ENCODE measurements around the gene MTHFD1L.
"Not testable (repeated sequence)": the region's sequence is repeated elsewhere in the genome, so short reads cannot be mapped to it uniquely, and the experiment has no call there.

MTHFD1L gene

GRCh38 chr6:151100326-151100725 lies 234.8 kb downstream of the MTHFD1L start:
- no peak for DNase-seq

- no peak for DNase-seq
These were observed 235.8 kb downstream of the MTHFD1L start for GRCh38 chr6:151101161-151101815.

GRCh38 chr6:151101816-151102694 lies 236.6 kb downstream of the MTHFD1L start:
- no peak for DNase-seq

- no peak for DNase-seq
These were observed 237.8 kb downstream of the MTHFD1L start for GRCh38 chr6:151103266-151103665.

GRCh38 chr6:151107897-151108427 lies 242.5 kb downstream of the MTHFD1L start:
- no peak for DNase-seq

GRCh38 chr6:151108548-151108947 lies 243.0 kb downstream of the MTHFD1L start:
- DNase-seq = no peak

GRCh38 chr6:151109361-151109760 lies 243.9 kb downstream of the MTHFD1L start:
- DNase-seq = no peak

- DNase-seq = no peak
These were observed 244.5 kb downstream of the MTHFD1L start for GRCh38 chr6:151109869-151110575.

GRCh38 chr6:151110576-151110905 lies 245.0 kb downstream of the MTHFD1L start:
- no peak for DNase-seq

- DNase-seq = no peak
These were observed 246.2 kb downstream of the MTHFD1L start for GRCh38 chr6:151111670-151112069.

GRCh38 chr6:151112130-151112529 lies 246.6 kb downstream of the MTHFD1L start:
- DNase-seq = no peak

GRCh38 chr6:151112884-151113283 lies 247.4 kb downstream of the MTHFD1L start:
- DNase-seq = not testable (repeated sequence)

- no peak for DNase-seq
These were observed 248.1 kb downstream of the MTHFD1L start for GRCh38 chr6:151113641-151114040.

GRCh38 chr6:151118461-151119123 lies 253.1 kb downstream of the MTHFD1L start:
- DNase-seq = no peak

GRCh38 chr6:151119823-151120524 lies 254.5 kb downstream of the MTHFD1L start:
- DNase-seq = no peak

- DNase-seq = no peak
These were observed 256.4 kb downstream of the MTHFD1L start for GRCh38 chr6:151121900-151122299.

- DNase-seq = not testable (repeated sequence)
These were observed 258.1 kb downstream of the MTHFD1L start for GRCh38 chr6:151123641-151124040.

- DNase-seq = not testable (repeated sequence)
These were observed 259.7 kb downstream of the MTHFD1L start for GRCh38 chr6:151125242-151125641.

GRCh38 chr6:151125651-151126416 lies 260.3 kb downstream of the MTHFD1L start:
- DNase-seq = not testable (repeated sequence)

GRCh38 chr6:151126417-151126724 lies 260.9 kb downstream of the MTHFD1L start:
- not testable (repeated sequence) for DNase-seq

- DNase-seq = not testable (repeated sequence)
These were observed 261.8 kb downstream of the MTHFD1L start for GRCh38 chr6:151127133-151127798.

Measured in stimulated activated CD4-positive, alpha-beta T cell treated with anti-CD3 and anti-CD28 coated beads, Interleukin-4, amount 100 ng/mL, for 4 hours (primary cell).